HG02970 (cell line): ENCODE measurements around the gene PUS7.
A peak's percentile ranks its signal among the peaks of the same experiment; 100 is the strongest.
"Not testable (repeated sequence)": the region's sequence is repeated elsewhere in the genome, so short reads cannot be mapped to it uniquely, and the experiment has no call there.

Source experiments
- ATAC-seq: cut with Tn5 transposase; IDR thresholded peaks from one replicate; pipeline ENCODE4 v1.9.1; 2021; ENCODE audit warnings: mild to moderate bottlenecking, moderate library complexity, moderate number of reproducible peaks; ENCODE audit not compliant: unreplicated experiment, low FRiP score

The PUS7 gene, protein sequence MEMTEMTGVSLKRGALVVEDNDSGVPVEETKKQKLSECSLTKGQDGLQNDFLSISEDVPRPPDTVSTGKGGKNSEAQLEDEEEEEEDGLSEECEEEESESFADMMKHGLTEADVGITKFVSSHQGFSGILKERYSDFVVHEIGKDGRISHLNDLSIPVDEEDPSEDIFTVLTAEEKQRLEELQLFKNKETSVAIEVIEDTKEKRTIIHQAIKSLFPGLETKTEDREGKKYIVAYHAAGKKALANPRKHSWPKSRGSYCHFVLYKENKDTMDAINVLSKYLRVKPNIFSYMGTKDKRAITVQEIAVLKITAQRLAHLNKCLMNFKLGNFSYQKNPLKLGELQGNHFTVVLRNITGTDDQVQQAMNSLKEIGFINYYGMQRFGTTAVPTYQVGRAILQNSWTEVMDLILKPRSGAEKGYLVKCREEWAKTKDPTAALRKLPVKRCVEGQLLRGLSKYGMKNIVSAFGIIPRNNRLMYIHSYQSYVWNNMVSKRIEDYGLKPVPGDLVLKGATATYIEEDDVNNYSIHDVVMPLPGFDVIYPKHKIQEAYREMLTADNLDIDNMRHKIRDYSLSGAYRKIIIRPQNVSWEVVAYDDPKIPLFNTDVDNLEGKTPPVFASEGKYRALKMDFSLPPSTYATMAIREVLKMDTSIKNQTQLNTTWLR

GRCh38 chr7:105521717-105522463 lies at the start of gene PUS7:
Gene PUS7, minus strand, starts transcription at chr7:105522271. Its CDS starts 13,759 bp downstream, at chr7:105508512.
- ATAC-seq = peak; percentile 86

DNA sequence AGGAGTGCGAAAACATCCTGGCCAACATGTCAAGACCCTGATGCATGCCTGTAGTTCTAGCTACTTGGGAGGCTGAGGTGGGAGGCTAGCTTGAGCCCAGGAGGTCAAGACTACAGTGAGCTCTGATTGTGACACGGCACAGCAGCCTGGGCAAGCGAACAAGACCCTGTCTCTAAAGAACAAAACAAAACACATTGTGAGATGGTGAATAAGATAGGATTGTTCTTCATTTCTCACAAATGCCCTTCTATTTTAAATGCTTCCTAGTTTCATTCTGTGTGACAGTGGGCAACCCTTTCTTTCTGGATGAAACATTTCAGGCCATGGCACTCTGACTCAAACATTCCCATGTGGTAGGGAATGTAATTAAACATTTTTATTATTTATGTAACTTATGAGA lies 45.8 kb upstream of the PUS7 start:
- no peak for ATAC-seq

DNA sequence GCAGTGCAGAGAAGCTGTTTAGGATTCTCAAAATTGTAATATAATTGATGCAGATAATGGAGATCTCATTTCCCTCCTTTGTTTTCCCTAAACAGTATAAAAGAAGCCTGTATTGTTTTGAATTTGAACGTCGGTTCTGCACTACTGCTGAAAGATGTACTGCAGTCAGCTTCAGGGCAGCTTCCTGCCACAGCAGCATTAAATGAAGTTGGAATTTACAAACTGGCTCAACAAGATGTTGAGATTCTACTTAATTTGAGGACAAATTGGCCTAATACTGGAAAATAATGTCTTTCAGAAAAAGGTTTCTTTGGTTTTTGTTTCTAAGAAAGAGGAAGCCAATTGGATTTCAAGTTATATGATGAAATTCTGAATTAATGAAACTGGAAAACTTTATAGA lies 45.0 kb upstream of the PUS7 start:
- no peak for ATAC-seq

DNA sequence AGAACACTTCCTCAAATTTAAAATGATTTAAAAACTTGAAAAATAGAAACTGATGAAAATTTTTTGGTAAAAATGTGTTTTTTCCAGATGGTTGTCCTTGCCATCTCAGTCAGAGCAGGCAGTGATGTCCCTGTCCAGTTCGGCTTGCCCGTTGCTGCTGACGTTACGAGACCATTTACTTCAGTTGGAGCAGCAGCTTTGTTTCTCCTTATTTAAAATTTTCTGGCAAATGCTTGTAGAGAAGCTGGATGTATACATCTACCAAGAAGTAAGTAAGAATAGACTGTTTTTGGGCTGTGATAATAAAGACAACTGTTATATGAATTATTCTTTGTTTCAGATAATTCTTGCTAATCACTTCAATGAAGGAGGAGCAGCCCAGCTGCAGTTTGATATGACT lies 43.1 kb upstream of the PUS7 start:
- no peak for ATAC-seq

- ATAC-seq = no peak
Measured at GRCh38 chr7:105559926-105560325, 37.9 kb upstream of the PUS7 start.

DNA sequence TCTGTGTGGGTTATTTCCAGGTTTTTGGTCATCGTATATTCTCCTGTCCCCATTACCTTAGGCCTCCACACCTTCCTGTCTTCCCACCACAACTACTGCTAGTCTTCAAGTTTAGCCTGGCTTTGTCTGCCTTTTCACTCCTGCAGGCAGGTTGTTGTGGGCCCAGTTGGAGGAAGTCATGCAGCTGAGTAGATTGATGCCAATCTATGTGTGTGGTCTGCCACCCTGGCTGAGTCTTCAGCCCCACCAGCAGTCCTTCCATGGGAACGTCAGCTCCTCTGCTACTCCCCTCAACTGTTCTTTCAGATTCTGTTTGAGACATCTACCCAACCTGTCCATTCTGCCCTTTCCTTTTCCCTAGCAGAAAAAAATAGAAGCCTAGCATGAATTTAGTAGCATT lies 16.3 kb upstream of the PUS7 start:
- ATAC-seq = no peak

DNA sequence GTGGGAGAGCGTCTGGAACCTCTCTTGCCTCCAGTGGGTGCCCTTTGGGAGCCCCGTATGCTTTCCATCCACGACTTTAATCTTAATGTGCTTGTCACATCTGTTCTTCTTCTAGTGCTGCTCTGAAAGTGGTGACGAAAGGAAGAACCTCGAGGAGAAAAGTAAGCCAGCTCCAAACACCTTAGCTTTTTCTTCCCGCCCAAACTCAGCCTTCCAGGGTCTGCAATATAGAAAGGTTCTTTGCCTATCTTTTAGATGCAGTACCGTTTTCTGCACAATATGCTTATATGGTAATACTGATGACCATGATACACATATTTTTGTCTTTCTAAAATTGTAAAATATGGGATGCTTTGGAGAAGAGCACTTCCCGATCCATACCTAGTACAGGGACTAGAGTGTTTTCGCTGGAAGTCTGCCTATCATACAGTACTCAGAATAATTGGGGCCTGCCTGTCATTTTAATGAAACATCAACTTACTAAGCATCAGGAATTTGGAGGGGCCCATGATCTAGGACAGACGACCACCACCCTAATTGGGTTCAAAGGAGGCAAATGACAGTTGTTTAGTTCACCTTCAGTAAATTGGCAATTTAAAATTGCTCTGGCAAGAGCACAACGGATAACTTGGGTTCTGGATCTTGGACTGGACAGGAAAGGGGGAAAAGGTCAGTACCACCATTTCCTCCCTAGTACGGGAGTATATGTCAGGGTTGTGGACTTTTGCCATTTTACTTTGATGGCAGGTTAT lies 10.8 kb upstream of the PUS7 start:
- no peak for ATAC-seq

GRCh38 chr7:105531792-105532671 lies 10.0 kb upstream of the PUS7 start, which contains the start of gene RINT1:
Gene RINT1, plus strand, starts transcription at chr7:105532201. Its CDS starts 115 bp downstream, at chr7:105532316.
- peak; percentile 92 for ATAC-seq

- no peak for ATAC-seq
Measured at GRCh38 chr7:105530546-105530945, 8.5 kb upstream of the PUS7 start.

DNA sequence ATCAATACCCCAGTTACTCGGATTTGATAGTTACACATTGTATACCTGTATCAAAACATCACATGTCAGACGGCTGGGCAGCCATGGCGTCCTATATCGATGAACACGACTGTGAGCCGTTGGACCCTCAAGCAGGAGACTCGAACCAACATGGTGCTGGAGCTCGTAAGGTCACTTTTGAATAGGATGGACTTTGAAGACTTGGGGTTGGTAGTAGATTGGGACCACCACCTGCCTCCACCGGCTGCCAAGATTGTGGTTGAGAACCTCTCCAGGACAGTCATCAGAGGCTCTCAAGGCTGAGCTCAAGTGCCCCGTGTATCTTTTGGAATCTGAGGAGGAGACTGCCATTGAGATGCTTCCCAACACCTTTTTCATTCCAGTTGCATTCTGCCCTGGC lies 8.1 kb upstream of the PUS7 start:
- no peak for ATAC-seq

- ATAC-seq = not testable (repeated sequence)
Measured at GRCh38 chr7:105527737-105528136, 5.7 kb upstream of the PUS7 start.

- ATAC-seq = no peak
Measured at GRCh38 chr7:105524840-105525239, 2.8 kb upstream of the PUS7 start.

DNA sequence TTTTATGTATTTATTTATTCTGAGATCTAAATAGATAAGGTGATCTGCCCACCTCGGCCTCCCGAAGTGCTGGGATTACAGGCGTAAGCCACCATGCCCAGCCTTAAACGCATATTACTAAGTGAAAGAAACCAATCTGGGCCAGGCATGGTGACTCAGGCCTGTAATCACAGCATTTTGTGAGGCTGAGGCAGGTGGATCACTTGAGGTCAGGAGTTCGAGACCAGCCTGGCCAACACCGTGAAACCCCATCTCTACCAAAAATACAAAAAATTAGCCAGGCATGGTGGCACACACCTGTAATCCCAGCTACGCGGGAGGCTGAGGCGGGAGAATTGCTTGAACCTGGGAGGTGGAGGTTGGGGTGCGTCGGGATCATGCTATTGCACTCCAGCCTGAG lies 2.4 kb upstream of the PUS7 start:
- ATAC-seq = not testable (repeated sequence)

GRCh38 chr7:105521027-105521716 lies 899 bp downstream of the PUS7 start:
- peak; percentile 9 for ATAC-seq

DNA sequence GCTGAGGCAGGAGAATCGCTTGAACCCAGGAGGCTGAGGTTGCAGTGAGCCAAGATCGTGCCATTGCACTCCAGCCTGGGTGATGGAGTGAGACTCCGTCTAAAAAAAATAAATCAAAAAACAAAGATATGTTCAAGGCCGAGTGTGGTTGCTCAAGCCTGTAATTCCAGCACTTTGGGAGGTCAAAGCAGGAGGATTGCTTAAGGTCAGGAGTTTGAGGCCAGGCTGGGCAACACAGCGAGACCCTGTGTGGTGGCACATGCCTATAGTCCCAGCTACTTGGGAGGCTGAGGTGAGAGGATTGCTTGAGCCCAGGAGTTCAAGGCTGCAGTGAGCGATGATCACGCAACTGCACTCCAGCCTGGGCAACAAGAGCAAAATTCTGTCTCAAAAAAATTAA lies 1.5 kb downstream of the PUS7 start:
- not testable (repeated sequence) for ATAC-seq

GRCh38 chr7:105519353-105519752 lies 2.7 kb downstream of the PUS7 start:
- ATAC-seq = no peak

DNA sequence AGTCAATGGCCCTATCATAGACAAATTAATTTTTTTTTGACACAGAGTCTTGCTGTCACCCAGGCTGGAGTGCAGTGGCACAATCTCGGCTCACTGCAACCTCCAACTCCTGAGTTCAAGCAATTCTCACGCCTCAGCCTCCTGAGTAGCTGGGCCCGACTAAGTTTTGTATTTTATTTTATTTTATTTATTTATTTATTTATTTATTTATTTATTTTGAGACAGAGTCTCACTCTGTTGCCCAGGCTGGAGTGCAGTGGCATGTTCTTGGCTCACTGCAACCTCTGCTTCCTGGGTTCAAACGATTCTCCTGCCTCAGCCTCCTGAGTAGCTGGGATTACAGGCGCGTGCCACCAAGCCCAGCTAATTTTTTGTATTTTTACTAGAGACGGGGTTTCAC lies 6.5 kb downstream of the PUS7 start:
- not testable (repeated sequence) for ATAC-seq

DNA sequence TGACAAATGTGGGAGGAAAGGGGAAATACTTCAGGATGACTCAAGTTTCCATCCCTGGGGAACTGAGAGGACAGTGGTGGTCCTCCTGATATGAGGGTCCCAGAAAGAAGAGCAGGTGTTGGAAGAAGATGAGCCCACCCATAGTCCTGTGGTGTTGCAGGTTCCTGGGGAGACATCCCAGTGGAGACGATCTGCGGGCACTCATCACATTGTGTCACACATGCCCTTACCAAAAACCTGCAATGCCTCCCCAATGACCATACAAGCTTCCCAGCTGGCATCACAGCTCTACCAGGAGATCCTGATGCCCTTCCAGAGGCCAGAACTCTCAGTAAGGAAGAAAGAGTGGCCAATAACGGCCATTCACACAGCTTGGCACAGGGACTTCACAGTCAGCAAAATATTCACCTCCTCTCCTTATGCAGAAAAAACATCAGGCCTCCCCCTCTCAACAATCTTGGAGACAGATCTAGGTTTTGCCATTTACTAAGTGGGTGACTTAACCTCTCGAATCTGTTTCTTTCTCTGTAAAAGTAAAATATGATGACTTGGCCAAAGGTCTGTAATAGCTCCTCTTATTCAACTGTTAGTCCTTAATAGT lies 9.0 kb downstream of the PUS7 start:
- no peak for ATAC-seq
